ENCODE measurements around the gene C6orf163. TPM values are rescaled to one million over a fixed set of nuclear protein-coding genes. Genes with fewer than 3 reads are reported as not detected.

C6orf163 gene
- total RNA-seq, 1 experiment from 2014 or later: 1.5 TPM

DNA sequence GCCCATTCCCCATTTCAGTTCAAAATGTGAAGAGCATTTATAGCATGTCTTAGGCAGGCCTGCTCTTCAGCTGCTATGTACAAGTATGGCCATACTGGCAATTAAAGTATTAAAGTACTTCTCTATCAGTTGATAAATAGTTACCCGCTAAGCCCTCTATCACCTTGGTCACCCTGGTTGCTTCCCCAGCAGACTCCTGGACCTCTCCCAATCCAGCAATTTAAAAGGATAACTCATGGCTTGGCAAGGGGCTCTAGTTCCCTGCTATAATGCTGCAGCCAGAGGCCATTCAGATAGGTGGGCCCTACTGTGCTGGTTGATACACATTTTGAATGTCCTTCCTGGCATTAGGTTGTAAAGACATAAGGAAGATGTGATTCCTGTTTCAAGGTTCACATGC, 7.0 kb downstream of the C6orf163 start:
- intact Hi-C loops (cut with micrococcal nuclease): no loop called here
- RAD21 ChIA-PET (ENCODE audit: low non-redundant PET in 1 of 2, low total read pairs in 2 of 2, uncharacterized antibody in 2 of 2, unreplicated experiment in 2 of 2): no interaction called here
- no peak overlapping the region for H3K4me3 ChIP-seq (replicated peaks in 1 of 2; ENCODE audit: low read depth in 1 of 2, low read length in 2 of 2)
- H2AFZ ChIP-seq (ENCODE audit: low read depth, low read length, poor library complexity, severe bottlenecking): no peak overlapping the region
- H3K36me3 ChIP-seq (ENCODE audit: control insufficient read depth in 1 of 2, insufficient read depth in 2 of 2, low read length in 2 of 2): no peaks in the 10 kb centered on the region
- no peak overlapping the region for H3K9ac ChIP-seq (ENCODE audit: low read length)
- no peaks in the 10 kb centered on the region for H3K9me3 ChIP-seq (ENCODE audit: control insufficient read depth in 1 of 2, insufficient read depth in 1 of 2, low read depth in 1 of 2, low read length in 2 of 2)
- CTCF ChIA-PET: no interaction called here
- H3K27ac ChIP-seq (ENCODE audit: low read depth, low read length): no peak overlapping the region
- H4K20me1 ChIP-seq (ENCODE audit: insufficient read depth): no peaks in the 10 kb centered on the region
- ATAC-seq: no peak
- H3K4me2 ChIP-seq (ENCODE audit: low read length): no peak overlapping the region
- TF ChIP-seq, protein P1, sequence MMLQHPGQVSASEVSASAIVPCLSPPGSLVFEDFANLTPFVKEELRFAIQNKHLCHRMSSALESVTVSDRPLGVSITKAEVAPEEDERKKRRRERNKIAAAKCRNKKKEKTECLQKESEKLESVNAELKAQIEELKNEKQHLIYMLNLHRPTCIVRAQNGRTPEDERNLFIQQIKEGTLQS (IDR thresholded peaks at IDR 0.05): no peak
- TF ChIP-seq SIN3A (IDR thresholded peaks at IDR 0.05; ENCODE audit: low read depth) (no peak), CBX3 (IDR thresholded peaks at IDR 0.05; ENCODE audit: low read depth) (no peak), ZFX (IDR thresholded peaks at IDR 0.05) (no peak), CEBPB (IDR thresholded peaks at IDR 0.05; ENCODE audit: low read depth) (no peak), EZH2phosphoT487 (IDR thresholded peaks at IDR 0.05; ENCODE audit: borderline replicate concordance) (no peak), SP1 (IDR thresholded peaks at IDR 0.05; ENCODE audit: low read depth) (no peak), POLR2A (IDR thresholded peaks at IDR 0.05; ENCODE audit: borderline replicate concordance, extremely low read depth, insufficient read depth, insufficient read length) (no peak), EGR1 (IDR thresholded peaks at IDR 0.05; ENCODE audit: low read depth) (no peak), TCF7L2 (IDR thresholded peaks at IDR 0.05; ENCODE audit: borderline replicate concordance, extremely low read depth, insufficient read depth, insufficient read length) (no peak), ELF1 (IDR thresholded peaks at IDR 0.05; ENCODE audit: borderline replicate concordance, low read depth) (no peak), EZH2 (IDR thresholded peaks at IDR 0.05) (no peak)
- TF ChIP-seq, protein P2, sequence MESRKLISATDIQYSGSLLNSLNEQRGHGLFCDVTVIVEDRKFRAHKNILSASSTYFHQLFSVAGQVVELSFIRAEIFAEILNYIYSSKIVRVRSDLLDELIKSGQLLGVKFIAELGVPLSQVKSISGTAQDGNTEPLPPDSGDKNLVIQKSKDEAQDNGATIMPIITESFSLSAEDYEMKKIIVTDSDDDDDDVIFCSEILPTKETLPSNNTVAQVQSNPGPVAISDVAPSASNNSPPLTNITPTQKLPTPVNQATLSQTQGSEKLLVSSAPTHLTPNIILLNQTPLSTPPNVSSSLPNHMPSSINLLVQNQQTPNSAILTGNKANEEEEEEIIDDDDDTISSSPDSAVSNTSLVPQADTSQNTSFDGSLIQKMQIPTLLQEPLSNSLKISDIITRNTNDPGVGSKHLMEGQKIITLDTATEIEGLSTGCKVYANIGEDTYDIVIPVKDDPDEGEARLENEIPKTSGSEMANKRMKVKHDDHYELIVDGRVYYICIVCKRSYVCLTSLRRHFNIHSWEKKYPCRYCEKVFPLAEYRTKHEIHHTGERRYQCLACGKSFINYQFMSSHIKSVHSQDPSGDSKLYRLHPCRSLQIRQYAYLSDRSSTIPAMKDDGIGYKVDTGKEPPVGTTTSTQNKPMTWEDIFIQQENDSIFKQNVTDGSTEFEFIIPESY (IDR thresholded peaks at IDR 0.05; ENCODE audit: extremely low read depth, insufficient replicate concordance, low read length): no peak
- TF ChIP-seq, protein P3, sequence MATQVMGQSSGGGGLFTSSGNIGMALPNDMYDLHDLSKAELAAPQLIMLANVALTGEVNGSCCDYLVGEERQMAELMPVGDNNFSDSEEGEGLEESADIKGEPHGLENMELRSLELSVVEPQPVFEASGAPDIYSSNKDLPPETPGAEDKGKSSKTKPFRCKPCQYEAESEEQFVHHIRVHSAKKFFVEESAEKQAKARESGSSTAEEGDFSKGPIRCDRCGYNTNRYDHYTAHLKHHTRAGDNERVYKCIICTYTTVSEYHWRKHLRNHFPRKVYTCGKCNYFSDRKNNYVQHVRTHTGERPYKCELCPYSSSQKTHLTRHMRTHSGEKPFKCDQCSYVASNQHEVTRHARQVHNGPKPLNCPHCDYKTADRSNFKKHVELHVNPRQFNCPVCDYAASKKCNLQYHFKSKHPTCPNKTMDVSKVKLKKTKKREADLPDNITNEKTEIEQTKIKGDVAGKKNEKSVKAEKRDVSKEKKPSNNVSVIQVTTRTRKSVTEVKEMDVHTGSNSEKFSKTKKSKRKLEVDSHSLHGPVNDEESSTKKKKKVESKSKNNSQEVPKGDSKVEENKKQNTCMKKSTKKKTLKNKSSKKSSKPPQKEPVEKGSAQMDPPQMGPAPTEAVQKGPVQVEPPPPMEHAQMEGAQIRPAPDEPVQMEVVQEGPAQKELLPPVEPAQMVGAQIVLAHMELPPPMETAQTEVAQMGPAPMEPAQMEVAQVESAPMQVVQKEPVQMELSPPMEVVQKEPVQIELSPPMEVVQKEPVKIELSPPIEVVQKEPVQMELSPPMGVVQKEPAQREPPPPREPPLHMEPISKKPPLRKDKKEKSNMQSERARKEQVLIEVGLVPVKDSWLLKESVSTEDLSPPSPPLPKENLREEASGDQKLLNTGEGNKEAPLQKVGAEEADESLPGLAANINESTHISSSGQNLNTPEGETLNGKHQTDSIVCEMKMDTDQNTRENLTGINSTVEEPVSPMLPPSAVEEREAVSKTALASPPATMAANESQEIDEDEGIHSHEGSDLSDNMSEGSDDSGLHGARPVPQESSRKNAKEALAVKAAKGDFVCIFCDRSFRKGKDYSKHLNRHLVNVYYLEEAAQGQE (IDR thresholded peaks at IDR 0.05; ENCODE audit: low read depth): no peak
- TF ChIP-seq, protein P4, sequence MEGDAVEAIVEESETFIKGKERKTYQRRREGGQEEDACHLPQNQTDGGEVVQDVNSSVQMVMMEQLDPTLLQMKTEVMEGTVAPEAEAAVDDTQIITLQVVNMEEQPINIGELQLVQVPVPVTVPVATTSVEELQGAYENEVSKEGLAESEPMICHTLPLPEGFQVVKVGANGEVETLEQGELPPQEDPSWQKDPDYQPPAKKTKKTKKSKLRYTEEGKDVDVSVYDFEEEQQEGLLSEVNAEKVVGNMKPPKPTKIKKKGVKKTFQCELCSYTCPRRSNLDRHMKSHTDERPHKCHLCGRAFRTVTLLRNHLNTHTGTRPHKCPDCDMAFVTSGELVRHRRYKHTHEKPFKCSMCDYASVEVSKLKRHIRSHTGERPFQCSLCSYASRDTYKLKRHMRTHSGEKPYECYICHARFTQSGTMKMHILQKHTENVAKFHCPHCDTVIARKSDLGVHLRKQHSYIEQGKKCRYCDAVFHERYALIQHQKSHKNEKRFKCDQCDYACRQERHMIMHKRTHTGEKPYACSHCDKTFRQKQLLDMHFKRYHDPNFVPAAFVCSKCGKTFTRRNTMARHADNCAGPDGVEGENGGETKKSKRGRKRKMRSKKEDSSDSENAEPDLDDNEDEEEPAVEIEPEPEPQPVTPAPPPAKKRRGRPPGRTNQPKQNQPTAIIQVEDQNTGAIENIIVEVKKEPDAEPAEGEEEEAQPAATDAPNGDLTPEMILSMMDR (IDR thresholded peaks at IDR 0.05 in 2 of 3, conservative IDR thresholded peaks at IDR 0.05 in 1 of 3; ENCODE audit: borderline replicate concordance in 1 of 3, insufficient read depth in 1 of 3, low read depth in 2 of 3, low read length in 2 of 3): no peak
- POLR2A ChIA-PET: no interaction called here
- DNase-seq (ENCODE audit: low read depth, low spot score): no peak
- H3K27me3 ChIP-seq (ENCODE audit: insufficient read depth, low read length): no peaks in the 10 kb centered on the region
- H3K4me1 ChIP-seq (ENCODE audit: control insufficient read depth in 1 of 2, insufficient read depth in 2 of 2, low read length in 2 of 2): no peaks in the 10 kb centered on the region
- no peaks in the 10 kb centered on the region for H3K79me2 ChIP-seq (ENCODE audit: insufficient read depth, low read length)
- BruUV-seq (replicated peaks): no TSS peak
- no peaks in the 10 kb centered on the region for H3K9me2 ChIP-seq (ENCODE audit: insufficient read depth)
